PC-3 (cell line): ENCODE measurements around the gene SPR.

ENCODE experiments used
- EZH2 ChIP-seq: fragments of 300-600 bp; sonication (generic); IDR thresholded peaks from one replicate; pipeline ENCODE4 v1.6.1; 2017; ENCODE audit warnings: antibody characterized with exemption, mild to moderate bottlenecking, low read length; ENCODE audit not compliant: unreplicated experiment
- EZH2phosphoT487 ChIP-seq: fragments of 300-600 bp; sonication (generic); IDR thresholded peaks from 2 replicates; pipeline ENCODE4 v1.6.1; 2018; ENCODE audit warnings: mild to moderate bottlenecking, antibody characterized with exemption, low read length, borderline replicate concordance
- TF ChIP-seq, protein P1 (sequence below): fragments of 300-600 bp; sonication (generic); conservative IDR thresholded peaks from 2 replicates; pipeline ENCODE4 v1.5.1; 2017; ENCODE audit warnings: antibody characterized with exemption, low read depth, mild to moderate bottlenecking, low read length

DNA sequence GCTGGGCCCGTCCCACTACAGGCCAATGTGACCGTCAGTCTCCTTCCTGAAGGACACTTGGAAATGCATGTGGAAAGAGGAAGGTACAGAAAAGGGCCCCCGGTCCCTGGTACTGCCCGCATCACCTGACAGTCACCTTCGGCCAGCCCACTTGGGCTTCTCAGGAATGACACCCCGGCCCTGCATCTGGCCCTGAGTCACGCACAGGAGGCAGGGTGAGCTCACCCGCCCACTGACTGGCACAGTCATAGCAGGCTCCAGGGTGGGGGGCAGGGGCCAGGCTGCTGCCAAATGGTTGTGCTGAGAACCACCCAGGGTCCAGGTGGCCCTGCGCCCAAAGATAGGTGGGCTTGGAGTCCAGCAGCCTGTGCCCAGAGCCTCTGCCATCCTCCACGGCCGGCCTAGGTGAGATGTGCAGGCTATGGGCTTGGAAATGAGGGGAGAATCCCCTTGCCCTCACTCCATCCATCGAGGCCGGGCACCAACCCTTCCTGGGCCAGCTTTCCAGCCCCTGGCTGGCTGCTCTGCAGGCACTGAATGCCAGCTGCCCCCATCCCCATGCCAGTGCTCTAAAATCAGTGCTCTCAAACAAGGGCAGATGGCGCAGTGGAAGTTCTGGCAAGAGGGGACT is 44.2 kb downstream of the SPR start:
- TF ChIP-seq, protein P1, sequence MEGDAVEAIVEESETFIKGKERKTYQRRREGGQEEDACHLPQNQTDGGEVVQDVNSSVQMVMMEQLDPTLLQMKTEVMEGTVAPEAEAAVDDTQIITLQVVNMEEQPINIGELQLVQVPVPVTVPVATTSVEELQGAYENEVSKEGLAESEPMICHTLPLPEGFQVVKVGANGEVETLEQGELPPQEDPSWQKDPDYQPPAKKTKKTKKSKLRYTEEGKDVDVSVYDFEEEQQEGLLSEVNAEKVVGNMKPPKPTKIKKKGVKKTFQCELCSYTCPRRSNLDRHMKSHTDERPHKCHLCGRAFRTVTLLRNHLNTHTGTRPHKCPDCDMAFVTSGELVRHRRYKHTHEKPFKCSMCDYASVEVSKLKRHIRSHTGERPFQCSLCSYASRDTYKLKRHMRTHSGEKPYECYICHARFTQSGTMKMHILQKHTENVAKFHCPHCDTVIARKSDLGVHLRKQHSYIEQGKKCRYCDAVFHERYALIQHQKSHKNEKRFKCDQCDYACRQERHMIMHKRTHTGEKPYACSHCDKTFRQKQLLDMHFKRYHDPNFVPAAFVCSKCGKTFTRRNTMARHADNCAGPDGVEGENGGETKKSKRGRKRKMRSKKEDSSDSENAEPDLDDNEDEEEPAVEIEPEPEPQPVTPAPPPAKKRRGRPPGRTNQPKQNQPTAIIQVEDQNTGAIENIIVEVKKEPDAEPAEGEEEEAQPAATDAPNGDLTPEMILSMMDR = no peak
- TF ChIP-seq EZH2 (no peak), EZH2phosphoT487 (no peak)
